ENCODE results near the gene VWA3A. TPM values are rescaled to one million over a fixed set of nuclear protein-coding genes. Genes with fewer than 3 reads are reported as not detected.

The VWA3A gene
- total RNA-seq, 4 donors from 2014 or later = 0.21 to 1.2 (median 0.26) TPM; not detected in 1

GRCh38 chr16:22177968-22178930, 85.9 kb downstream of the VWA3A start:
- Histone ChIP-seq H3K4me3 (no peak overlapping the region), H3K36me3 (no peaks in the 10 kb centered on the region), H3K9me3 (no peaks in the 10 kb centered on the region), H3K4me1 (no peaks in the 10 kb centered on the region), H3K27me3 (no peaks in the 10 kb centered on the region), H3K27ac (no peak overlapping the region)
- WGBS = 82% methylated on average over 10 of the region's 18 CpGs
- no peak for TF ChIP-seq CTCF (IDR thresholded peaks at IDR 0.05)
- TF ChIP-seq POLR2A (IDR thresholded peaks at IDR 0.05) = no peak
- no peak for TF ChIP-seq POLR2AphosphoS5 (IDR thresholded peaks at IDR 0.05)
- no peak for TF ChIP-seq EP300 (IDR thresholded peaks at IDR 0.05)
- no peak for DNase-seq (ENCODE audit: low spot score in 2 of 2)

- no peak for DNase-seq (ENCODE audit: low spot score in 2 of 2)
- Histone ChIP-seq H3K4me3 (no peak overlapping the region), H3K9me3 (no peaks in the 10 kb centered on the region), H3K4me1 (no peaks in the 10 kb centered on the region), H3K36me3 (no peaks in the 10 kb centered on the region), H3K27me3 (no peaks in the 10 kb centered on the region), H3K27ac (no peak overlapping the region)
- no peak for TF ChIP-seq EP300 (IDR thresholded peaks at IDR 0.05)
- no peak for TF ChIP-seq POLR2A (IDR thresholded peaks at IDR 0.05)
- no peak for TF ChIP-seq CTCF (IDR thresholded peaks at IDR 0.05)
- WGBS = 95% methylated on average over 7 of the region's 11 CpGs
These were observed 89.1 kb downstream of the VWA3A start for GRCh38 chr16:22181426-22181825.

- no peaks in the 10 kb centered on the region for H3K4me1 ChIP-seq
- no peaks in the 10 kb centered on the region for H3K27me3 ChIP-seq
- 72% methylated on average over 7 of the region's 7 CpGs for whole genome bisulfite sequencing
- H3K27ac ChIP-seq = no peak overlapping the region
- TF ChIP-seq EP300 (IDR thresholded peaks at IDR 0.05) (no peak), CTCF (IDR thresholded peaks at IDR 0.05) (no peak)
- no peak for DNase-seq (ENCODE audit: low spot score in 2 of 2)
- H3K9me3 ChIP-seq = no peaks in the 10 kb centered on the region
- H3K4me3 ChIP-seq = no peak overlapping the region
- no peaks in the 10 kb centered on the region for H3K36me3 ChIP-seq
These were observed 89.5 kb downstream of the VWA3A start for GRCh38 chr16:22181843-22182242.

GRCh38 chr16:22183335-22183734, 91.0 kb downstream of the VWA3A start:
- TF ChIP-seq POLR2AphosphoS5 (IDR thresholded peaks at IDR 0.05) = no peak
- no peak for TF ChIP-seq CTCF (IDR thresholded peaks at IDR 0.05)
- no peak for TF ChIP-seq POLR2A (IDR thresholded peaks at IDR 0.05)
- TF ChIP-seq EP300 (IDR thresholded peaks at IDR 0.05) = no peak
- Histone ChIP-seq H3K27ac (no peak overlapping the region), H3K4me1 (peaks cover 4% of the 10 kb centered on the region), H3K4me3 (no peak overlapping the region), H3K27me3 (no peaks in the 10 kb centered on the region), H3K9me3 (no peaks in the 10 kb centered on the region), H3K36me3 (no peaks in the 10 kb centered on the region)
- WGBS = 89% methylated on average over 5 of the region's 5 CpGs
- no peak for DNase-seq (ENCODE audit: low spot score in 2 of 2)

GRCh38 chr16:22183901-22184614, 91.7 kb downstream of the VWA3A start:
- no peak for DNase-seq (ENCODE audit: low spot score in 2 of 2)
- no peaks in the 10 kb centered on the region for H3K27me3 ChIP-seq
- H3K9me3 ChIP-seq = no peaks in the 10 kb centered on the region
- H3K4me1 ChIP-seq = peaks cover 11% of the 10 kb centered on the region
- no peak overlapping the region for H3K27ac ChIP-seq
- TF ChIP-seq CTCF (IDR thresholded peaks at IDR 0.05) (no peak), POLR2AphosphoS5 (IDR thresholded peaks at IDR 0.05) (no peak), POLR2A (IDR thresholded peaks at IDR 0.05) (no peak), EP300 (IDR thresholded peaks at IDR 0.05) (no peak)
- H3K4me3 ChIP-seq = no peak overlapping the region
- WGBS = 86% methylated on average over 11 of the region's 11 CpGs
- H3K36me3 ChIP-seq = no peaks in the 10 kb centered on the region

Measured in suprapubic skin (tissue), 4 donors.